Measurements from ENCODE around the gene EXPH5.

The EXPH5 gene

DNA sequence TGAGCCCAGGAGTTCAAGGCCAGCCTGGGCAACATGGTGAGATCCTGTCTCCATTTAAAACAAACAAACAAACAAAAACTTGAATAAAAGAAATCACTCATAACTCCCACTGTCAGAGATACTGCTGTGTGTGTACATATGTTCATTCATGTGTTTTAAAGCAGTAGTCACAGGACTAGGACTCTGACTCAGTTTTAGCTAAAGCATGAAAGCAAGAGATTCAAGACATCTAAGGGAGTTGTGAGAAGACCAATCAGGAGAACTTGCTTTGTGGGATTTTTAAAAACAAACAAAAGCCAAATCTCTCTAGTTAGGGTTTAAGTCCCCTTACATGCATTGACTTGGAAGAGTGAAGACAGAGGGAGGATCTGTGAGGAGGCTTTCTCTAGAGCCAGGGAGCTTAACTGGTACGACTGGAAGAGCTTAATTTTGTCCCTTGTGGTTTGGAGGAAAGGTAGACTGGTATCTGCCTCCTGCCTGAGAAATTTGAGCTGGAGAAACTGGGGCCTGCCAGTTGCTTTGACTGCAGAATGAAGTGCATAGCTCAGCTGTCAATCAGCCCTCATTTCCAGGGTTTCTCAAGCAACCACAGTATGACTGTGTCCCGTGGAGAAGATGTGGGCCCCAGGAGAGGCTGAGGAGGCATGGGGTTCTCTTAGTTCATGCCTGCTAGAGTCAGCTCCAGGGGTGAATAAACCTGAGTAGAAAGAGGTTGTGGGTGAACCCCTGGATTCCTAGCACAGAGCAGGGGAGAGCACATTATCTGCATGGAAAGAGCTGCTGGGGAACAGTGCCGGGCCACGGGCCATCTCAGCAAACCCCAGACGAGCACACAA, 30.6 kb downstream of the EXPH5 start:
- DNase-seq (ENCODE audit: low spot score) = no peak

DNA sequence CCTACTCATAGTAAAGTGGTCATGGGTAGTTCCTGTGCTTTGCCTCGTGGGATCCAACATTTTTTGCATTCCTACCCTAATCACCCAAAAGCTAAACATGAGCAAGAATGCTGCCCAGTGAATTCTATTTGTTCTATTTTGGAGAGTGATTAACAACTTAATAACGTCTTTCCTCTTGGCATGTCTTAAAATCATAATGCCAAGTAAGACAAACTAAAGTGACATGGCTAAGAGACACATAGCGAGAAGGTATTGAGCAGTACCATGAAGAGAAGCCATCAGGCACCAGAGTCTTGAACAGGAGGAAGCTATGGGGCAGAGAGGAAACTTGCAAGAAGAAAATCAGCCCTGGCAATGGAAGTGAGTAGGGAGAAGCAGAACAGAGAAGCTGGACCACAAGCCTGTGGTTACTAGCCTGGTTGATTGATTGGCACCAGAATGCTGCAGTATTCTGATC, 32.0 kb downstream of the EXPH5 start:
- DNase-seq (ENCODE audit: low spot score) = no peak

DNA sequence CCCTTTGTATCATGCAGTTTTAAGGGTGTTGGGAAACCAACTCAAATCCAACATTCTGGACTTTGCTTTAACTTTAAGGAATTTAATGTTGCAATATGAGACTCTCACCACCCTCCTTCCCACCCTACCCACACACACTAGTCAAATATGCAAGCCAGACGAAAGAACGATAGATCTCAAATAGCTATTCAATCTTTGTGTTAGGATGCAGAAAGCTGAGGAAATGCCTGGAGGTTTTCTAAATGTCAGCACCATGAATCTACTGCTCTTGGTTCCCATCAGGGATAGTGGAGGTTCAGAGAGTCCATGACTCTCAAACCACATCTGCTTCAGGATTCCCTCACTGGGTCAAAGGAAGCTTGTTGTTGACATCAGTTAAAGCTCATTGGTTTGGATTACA, 33.7 kb downstream of the EXPH5 start:
- no peak for DNase-seq (ENCODE audit: low spot score)

DNA sequence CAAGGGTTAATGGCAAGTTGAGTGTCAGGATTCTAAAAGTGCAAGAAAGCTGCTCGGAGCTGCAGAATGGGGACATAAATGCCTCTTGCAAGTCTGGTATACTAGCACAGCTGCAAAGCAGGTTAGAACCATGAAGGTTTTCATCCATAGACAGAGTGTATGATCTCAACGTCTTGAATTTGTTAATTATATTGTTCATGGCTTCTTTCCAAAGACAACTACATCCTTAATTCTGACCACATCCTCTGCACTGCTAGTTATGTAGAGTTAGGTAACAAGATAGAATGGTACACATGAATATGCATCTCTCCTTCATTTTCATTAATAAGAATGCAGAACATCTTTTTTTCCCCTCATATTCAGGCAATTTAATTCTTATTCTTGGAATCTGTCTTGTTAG, 34.2 kb downstream of the EXPH5 start:
- DNase-seq (ENCODE audit: low spot score) = no peak

DNA sequence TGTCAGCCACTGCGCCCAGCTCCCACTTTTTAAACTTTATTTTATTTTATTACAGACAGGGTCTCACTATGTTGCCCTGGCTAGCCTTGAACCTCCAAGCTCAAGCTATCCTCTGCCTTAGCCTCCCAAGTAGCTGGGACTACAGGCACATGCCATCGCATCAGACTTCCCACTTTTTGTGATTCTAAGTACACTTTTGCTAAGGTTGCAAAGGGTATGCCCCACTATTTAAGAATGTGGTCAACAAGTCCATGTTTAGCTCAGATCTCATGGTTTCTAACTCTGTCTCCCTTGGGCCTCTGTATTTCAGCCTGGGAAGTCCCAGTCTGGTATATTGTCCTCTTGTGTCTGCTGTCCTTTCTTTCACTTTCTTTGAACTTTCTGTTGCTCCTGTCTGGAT, 35.3 kb downstream of the EXPH5 start:
- no peak for DNase-seq (ENCODE audit: low spot score)

DNA sequence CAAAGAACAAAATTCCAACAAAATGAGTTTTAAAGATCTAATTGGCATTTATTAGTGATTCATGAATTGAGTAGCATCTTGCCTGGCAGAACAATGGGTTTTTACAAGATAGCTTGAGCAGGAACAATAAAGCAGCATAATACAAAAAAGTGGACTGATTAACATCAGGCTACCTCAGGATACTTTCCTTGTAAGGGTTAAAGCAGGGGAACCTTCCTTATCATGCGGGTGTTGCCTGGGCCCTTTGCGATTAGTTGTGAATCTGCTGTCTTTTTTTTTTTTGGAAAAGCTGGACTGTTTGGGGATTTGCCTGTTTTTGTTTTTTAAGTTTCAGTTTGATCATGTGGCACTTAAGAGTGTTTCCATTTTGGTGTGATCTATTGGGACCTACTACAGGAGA, 37.5 kb downstream of the EXPH5 start:
- DNase-seq (ENCODE audit: low spot score) = no peak

DNA sequence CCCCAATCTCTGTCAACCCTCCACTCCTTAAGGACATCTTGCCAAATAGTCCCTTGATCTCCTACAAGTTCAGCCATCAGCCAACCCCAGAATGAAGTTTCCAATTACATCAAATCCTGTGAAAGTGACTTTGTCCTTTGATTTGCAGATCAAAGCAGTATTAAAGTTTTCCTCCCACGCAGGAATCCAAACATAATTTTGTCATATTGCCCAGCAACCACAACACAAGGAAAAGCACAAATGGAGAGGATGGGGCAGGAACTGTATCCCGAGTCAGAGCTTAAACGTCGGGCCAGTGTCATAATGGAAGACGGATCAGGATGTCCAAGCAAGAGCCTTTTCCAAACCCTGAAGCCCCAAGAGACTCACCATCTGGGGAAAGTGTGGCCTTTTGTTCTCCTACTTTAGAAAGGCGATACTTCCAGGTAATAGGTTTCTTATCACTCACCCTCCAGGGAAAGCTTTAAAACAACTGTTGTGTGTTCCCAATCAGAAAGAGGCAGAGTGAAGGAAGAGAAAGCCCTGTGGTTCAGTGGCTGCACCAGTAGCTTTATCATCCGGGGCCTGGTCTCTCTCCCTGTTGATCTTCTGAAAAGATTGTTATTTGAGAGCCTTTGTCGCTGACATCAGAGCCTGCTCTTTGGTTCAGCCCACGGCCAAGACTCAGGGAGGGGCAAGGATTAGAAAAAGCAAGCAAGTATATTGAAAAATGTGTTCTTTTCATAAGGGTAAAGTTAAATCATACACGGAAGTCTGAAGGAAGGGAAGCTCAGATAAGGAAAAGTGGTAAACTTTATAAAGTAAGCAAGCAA, 41.7 kb downstream of the EXPH5 start:
- no peak for DNase-seq (ENCODE audit: low spot score)

DNA sequence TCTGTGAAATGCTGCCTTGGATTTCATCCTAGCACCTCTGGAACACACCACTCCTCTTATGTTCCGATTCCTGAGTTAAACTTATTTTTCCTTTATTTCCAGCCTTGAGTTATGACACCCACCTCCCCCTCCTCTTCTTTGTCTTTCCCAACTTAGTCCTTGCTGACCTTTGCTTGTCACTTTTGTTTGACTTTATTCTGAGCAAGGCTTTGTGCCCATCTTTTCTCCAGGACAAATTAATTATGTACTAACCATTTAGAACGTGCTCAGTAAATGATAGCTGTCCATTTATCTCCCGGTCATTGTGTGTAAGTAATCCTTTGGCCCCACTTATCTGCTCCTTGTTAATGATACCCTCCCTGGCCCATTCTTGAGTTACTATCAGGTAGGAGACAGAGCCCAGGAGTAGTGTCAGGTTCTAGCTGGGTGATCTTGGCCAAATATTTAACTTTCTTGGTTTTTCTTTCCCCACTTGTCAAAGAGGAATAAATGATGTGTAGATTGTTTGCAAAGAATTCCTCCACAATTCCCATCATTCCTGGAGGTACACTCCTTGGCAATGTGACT, 44.2 kb downstream of the EXPH5 start:
- DNase-seq (ENCODE audit: low spot score) = no peak

DNA sequence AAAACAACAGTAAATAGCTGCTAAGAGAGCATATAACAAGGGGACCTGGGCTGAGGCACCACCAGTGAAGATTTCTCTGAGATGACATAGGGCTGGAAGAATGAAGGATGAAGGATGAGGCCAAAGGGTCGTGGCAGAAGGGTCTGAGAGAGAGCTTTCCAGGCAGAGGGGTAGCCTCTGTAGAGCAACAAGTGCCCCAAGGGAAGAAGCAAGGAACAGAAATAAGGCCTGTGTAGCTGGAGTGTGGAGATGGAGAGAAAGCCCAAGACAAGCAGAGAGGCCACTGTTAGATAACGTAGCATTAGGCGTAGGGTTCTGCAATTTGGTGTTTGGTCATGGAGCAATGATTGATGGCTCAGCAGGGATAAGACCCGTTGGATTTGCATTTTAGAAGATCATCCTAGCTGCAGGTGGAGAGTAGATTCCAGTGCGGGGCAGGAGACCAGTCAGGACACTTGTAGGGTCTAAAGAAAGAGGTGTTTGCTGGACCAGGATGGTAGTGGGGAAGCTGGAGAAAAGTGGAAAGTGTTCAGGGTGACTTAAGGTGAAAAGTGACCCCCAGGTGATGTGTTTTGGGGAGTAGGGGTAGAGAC, 47.6 kb downstream of the EXPH5 start:
- DNase-seq (ENCODE audit: low spot score) = no peak

DNA sequence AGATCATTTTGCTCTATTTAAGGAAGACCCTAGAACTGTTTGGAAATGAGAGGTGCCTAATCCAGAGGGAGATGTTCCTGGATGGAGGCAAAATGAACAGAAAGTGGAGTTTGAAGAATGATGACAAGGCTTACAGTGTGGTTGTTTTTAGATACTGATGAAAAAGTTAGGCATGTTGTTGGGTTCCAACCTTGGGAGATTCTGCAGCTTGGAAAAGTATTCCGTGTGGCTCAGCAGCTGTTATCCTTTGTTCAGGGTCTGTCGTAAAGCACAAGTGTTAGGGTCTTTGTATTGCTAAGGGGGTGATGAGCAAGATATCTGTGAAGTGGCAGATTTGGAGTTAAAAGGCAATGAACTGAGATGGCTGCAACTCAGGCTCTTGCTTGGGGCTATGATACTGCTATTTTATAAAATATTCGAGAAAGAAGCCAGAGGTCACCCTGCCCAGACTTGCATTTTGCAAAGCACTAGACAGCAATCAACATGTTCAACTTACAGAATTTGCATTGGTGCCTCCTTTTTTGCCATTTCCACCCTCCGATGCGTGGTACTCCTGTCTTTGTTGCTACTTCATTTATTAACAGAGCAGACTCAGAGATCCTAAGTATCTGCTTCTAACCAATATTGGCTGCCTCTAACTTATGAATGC, 50.1 kb downstream of the EXPH5 start:
- no peak for DNase-seq (ENCODE audit: low spot score)

DNA sequence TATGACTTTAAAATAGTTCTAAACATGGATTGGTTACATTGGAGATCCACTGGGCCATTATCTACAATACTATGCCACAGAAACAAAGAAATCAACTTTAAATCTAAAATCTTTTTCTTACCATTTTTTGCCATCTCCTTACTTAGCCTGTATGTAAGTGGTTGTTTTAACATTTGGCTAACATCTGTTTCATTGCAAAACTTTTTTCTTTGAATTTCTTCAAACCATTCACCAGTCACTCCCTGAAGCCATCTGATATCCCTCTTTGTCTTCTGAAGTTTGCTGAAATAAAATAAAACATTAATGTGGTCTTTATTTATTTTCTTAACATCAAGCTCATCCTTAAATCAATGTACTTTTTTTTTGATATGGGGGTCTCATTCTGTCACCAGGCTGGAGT, 52.0 kb downstream of the EXPH5 start:
- no peak for DNase-seq (ENCODE audit: low spot score)

DNA sequence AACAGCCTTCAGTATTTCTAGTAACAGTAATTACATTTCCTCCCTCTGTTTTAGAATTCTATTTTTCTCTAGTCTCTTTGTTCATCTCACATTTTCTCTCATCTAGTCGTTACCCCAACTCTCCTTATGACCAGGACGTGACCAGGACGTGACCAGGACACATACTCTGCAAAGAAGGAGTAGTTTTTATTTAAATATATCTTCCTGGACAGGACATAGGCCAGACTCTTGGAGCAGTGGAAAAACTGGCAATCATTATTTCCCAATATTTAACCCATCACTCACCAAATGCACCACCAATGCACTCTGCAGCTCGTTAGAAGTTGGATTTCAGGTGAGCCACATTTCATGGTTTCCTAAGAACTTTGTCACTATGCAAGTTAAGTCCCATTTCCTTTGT, 55.1 kb downstream of the EXPH5 start:
- no peak for DNase-seq (ENCODE audit: low spot score)

DNA sequence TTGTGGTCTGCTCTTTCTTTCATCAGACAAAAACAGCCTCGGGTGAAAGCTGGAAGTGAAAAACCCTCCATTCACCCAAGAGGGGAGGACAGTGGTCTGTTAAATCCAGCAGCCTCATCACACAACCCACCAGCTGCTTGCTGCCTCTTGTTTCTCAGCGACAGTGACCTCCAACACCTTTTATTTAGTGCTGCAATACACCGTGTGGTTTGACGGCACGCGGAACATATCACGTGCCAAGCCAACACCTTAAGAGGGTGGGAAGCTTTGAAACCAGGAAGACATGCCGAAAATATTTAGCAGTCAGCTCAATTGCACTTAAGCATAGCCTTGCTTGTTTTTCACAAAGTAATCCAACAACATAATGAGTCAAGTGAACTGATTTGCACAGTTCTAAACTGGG, 55.5 kb downstream of the EXPH5 start:
- no peak for DNase-seq (ENCODE audit: low spot score)

DNA sequence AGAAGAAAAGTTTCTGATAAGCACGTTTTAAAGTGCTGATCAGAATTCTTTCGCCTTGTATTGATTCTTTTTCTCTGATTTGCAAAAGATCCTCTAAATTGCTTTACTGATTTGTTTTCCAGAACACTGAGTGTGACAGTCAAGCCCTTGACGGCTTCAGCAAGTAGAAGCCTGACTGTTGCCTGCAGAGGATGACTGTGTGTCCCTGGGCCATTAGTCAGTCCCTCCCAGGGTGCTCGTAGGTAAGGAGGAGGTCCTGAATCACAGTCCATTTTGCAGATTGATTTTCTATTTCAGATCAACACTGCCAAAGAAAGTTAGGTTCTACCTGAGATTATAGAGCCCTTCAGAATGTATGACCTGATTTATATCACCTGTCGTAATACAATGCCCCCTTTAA, 56.8 kb downstream of the EXPH5 start:
- DNase-seq (ENCODE audit: low spot score) = no peak

DNA sequence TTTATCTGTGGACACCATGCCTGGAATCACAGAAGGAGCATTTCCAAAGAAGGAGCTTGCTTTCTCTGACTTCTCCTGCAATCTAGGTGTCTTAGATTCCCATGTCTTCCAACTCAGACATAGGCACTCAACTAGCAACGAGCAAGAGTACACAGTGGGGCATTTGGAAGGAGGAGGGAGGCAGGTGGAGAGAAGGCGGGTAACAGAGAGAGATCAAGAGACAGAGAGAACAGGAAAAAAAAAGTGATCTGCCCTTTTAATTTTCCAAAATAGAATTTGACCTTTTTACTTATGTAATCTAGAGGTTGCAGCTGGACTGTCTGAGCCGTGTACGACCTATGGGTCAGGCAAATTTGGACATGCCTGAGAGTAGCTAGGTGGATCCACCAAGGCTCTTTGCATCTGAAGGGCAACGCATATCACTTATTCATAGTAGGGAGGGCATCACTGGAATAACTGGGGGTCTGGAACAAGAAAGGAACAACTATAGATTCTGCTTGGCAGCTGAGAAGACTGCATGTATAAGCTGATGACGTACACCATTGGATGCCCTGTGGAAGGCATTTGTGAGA, 58.1 kb downstream of the EXPH5 start:
- DNase-seq (ENCODE audit: low spot score) = no peak

DNA sequence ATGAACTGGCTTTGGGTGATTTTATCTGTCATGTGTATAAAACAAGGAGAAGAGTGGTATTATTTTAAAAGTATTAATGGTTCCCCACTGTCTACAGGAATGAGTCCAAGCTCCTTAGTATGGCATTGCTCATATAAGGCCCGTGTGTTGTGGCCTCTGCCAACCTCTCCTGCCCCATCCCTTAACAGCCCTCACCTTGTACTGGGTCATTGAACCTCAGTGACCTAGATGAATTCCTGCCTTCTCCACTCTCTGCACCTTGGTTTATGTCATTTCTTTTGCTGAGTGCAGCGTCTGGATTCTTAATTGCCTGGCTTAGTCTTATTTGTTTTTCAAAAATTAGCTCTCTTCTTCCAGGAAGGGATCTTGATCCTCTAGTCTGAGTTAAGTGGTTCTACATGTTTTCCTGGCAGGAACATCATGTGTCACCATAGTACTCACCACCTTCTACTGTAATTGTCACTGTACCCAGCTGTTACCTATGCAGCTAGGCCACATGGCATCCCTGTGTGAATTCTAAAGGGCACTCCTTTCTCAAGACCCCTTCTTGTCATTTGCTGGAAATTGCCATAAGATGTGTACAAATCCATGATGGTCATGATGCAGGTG, 59.2 kb downstream of the EXPH5 start:
- no peak for DNase-seq (ENCODE audit: low spot score)

DNA sequence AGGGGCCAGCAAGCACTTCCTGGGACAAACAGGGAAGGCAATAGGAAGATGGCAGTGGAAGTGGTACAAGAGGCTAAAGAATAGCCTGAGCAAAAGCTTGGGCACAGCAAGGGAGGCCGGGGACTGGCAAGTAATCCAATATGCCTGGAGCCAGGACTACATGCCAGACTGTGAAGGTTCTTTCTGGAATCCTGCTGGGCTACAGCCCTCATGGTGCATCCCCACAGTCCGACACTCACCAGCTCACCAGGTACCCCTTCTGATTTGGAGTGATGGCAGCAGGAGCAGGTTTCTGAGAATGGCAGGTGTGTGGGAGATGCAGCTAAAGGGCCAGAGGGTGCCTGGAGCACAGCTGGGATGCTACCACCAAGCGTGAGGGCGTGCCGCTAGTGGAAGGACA, 63.1 kb downstream of the EXPH5 start:
- DNase-seq (ENCODE audit: low spot score) = no peak

DNA sequence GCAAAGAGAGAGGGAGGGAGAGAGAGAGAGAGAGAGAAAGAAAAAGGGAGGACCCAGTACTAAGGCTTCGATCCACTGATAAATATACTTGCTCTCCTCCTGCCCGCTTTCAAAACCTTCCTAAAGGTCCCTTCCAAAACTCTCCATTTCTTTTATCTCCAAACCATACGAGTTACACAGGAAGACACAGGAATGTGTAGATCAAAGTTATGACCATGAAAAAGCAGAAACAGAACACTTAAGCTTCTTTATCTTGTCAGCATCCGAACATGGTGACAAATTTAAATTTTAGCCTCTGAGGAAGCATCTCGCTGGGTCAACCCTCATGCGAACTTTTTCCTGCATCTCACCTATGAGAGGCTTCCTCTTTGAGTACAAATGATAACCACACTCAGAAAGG, 66.2 kb downstream of the EXPH5 start:
- no peak for DNase-seq (ENCODE audit: low spot score)

DNA sequence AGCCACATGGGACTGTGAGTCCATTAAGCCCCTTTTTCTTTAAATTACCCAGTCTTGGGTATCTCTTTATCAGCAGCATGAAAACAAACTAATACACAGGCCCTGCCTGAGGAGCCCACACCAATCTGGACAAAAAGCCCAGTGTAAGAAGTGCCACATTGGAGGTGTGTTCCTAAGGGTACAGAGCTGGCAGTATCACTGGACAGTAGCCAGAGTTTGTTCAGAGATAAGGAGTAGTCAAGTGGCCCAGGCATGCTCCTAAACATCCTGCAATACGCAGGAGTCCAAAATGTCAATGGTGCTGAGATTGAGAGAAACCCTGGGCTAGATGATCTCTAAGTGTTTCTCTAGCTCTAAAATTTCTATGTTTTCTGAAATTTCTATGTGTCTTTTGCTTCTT, 68.4 kb downstream of the EXPH5 start:
- DNase-seq (ENCODE audit: low spot score) = no peak

DNA sequence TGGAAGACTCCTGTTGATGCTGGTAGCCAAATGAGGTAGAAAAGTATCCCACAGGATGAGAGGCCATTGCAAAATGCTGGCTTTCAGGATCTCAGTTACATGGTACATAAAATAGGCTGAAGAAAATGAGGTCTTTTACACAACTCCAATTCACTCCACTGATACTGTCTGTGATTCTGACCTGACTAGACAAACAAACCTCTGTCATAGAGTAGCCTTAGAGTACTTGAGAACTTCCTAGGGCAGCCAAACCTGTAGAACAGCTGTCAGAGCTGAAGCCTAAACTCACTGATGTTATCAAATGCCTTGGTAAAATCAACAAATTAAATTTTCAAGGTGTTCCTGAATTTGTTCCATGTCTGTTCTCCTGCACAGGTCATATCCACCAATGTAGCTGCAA, 69.1 kb downstream of the EXPH5 start:
- DNase-seq (ENCODE audit: low spot score) = no peak

DNA sequence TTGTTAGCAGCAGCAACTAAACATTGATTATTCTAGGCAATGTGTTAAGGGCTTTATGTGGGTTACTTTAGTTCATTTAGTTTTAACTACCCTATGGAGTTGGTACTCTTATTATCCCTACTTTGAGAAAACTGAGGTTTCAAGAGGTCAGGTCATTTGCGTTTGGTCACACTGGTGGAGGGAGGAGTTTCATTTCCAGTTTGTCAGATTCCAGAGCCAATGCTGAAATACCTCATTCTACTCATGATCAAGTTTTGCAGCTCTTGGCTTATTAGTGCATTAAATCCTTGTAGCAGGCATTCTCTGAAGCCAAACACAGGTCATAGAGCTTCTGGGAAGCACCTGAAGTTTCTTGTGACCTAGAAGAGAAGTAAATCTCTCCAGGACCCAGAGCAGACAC, 71.2 kb downstream of the EXPH5 start:
- DNase-seq (ENCODE audit: low spot score) = no peak

Measured in Ammon's horn (tissue), 1 donor.